GM18526 (cell line): ENCODE data around the gene STX18.

Source experiments
- POLR2A ChIP-seq: IDR thresholded peaks from 3 replicates; pipeline ENCODE4 v1.6.1; 2011; ENCODE audit not compliant: insufficient read length; ENCODE audit errors: extremely low read depth

The STX18 gene

GRCh38 chr4:4379540-4380087, 162.2 kb downstream of the STX18 start:
- TF ChIP-seq POLR2A: no peak

GRCh38 chr4:4377732-4378460, 164.0 kb downstream of the STX18 start:
- no peak for TF ChIP-seq POLR2A

DNA sequence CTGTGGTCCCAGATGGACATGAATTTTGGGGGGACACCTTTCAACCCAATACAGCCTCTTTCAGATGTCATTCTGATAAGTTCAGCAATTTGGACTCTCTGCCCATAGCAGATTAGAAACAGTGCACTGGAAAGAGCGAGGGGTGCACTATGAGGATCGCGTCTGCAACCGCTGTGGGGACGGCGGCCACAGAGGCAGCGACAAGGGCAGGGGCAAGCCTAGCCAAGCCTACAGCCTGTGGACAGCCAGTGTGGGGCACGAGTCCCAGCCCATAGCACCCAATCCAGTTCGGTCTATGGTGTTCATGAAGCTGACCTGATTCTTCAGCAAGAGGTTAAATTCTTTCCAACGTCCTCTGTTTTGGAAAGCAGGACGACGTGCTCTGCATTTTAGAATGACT, 164.7 kb downstream of the STX18 start:
- TF ChIP-seq POLR2A: no peak

GRCh38 chr4:4376074-4376473, 165.8 kb downstream of the STX18 start:
- no peak for TF ChIP-seq POLR2A

DNA sequence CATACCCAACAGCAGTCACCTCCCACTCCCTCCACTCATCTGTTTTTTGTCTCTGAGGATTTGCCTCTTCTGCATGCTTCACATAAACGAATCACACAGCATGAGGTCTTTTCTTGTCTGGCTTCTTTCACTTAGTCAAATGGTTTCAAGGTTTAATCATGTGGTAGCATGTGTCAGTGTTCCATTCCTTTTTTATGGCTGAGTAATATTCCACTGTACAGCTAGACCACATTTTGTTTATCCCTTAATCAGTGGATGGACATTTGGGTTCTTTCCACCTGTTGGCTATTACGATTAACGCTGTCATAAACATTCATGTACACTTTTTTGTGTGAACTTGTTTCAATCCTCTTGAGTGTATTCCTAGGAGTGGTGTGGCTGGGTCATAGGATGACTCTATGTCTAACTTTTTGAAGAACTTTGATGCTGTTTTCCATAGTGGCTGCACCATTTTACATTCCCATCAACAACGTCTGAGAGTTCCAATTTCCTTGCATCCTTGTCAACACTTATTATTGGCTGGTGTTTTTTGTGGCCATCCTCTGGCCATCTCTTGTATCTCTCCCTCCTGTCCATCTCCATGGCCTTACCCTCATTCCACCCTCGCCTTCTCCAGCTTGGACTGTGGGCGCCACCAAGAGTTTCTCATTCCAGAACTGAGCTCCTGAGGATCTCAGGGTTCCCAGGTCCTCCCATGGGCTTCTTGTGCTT, 167.3 kb downstream of the STX18 start:
- TF ChIP-seq POLR2A: no peak
